Heart left ventricle (tissue), 13 donors: Measurements from ENCODE around the gene HSPBP1.

Source experiments
- CTCF ChIP-seq, 12 donors: fragments of 200-600 bp; sonication (generic) in 4 of 12; IDR thresholded peaks; one replicate each; pipeline versions ENCODE4 v1.5.0 to v1.8.0; 2018 to 2022; ENCODE audit warnings: antibody characterized with exemption in 12 of 12, mild to moderate bottlenecking in 5 of 12
- POLR2A ChIP-seq, 2 donors: fragments of 450-650 bp; IDR thresholded peaks; one replicate each; pipeline ENCODE4 v1.6.1; 2017; ENCODE audit warnings: antibody characterized with exemption in 2 of 2, mild to moderate bottlenecking in 2 of 2, moderate library complexity in 2 of 2
- donor health status: ischemic (EF 13 %, LVEDD 7.1; RV severe dilation, severe dysfunction).
- donor health status: DM: no; HTN: yes; CAD: no.
- donor health status: DM: no; HTN: no; CAD: no.
- donor health status: ischemic (EF 25% LVEDD 6.9; RV normal size, moderate dysfunction).
- donor health status: ischemic (EF 25% LVEDD 5.7; RV mildly dilated, moderate dysfunction).
- donor health status: ischemic (EF 35%, LVEDD 5.7; RV mildly dilated, moderate dysfunction).
- donor health status: nonischemic (EF 11% LVEDD 7.7; RV severe dilation, severe dysfunction).
- donor health status: DM: yes; HTN: yes; CAD: no.
- donor health status: PGD.
- donor health status: ischemic (EF 29% LVEDD 5.4; RV normal size, mild dysfunction).
- donor health status: nonischemic (EF 23%, LVEDD 6.1; RV moderate dilation, normal function).

GRCh38 chr19:55225415-55225958 lies 54.4 kb downstream of the HSPBP1 start:
- TF ChIP-seq CTCF (IDR thresholded peaks at IDR 0.05) (no peak), POLR2A (IDR thresholded peaks at IDR 0.05) (no peak)
